Loucy (cell line): ENCODE measurements around the gene MARF1.

Experiments
- CTCF ChIP-seq: fragments of 200-600 bp; sonication (generic); conservative IDR thresholded peaks from 2 replicates; pipeline ENCODE4 v1.5.1; 2014; ENCODE audit warnings: mild to moderate bottlenecking, antibody characterized with exemption, low read length
- EZH2phosphoT487 ChIP-seq: fragments of 200-600 bp; IDR thresholded peaks from 2 replicates; pipeline ENCODE4 v1.6.1; 2018; ENCODE audit warnings: antibody characterized with exemption, mild to moderate bottlenecking, moderate library complexity, borderline replicate concordance

- TF ChIP-seq CTCF (no peak), EZH2phosphoT487 (no peak)
Observed at GRCh38 chr16:15671530-15672117, 28.7 kb upstream of the MARF1 start.
